GM19239 (cell line): ENCODE data around the gene TSPAN2.
"Not testable (repeated sequence)": the region's sequence is repeated elsewhere in the genome, so short reads cannot be mapped to it uniquely, and the experiment has no call there.

ENCODE experiments used
- DNase-seq: peaks from one replicate; pipeline ENCODE4 v3.0.0; 2011; ENCODE audit warnings: low spot score; ENCODE audit not compliant: insufficient read length
- FAIRE-seq: peaks from 2 replicates; lab custom pipeline; 2011; peaks lifted over from hg19 to GRCh38; lab: Jason Lieb, UNC

TSPAN2 gene

GRCh38 chr1:115052454-115053083 is 36.7 kb downstream of the TSPAN2 start:
- FAIRE-seq (peak; percentile 54), DNase-seq (peak; percentile 32)

GRCh38 chr1:115051850-115052249 is 37.5 kb downstream of the TSPAN2 start:
- DNase-seq (no peak), FAIRE-seq (no peak)

- DNase-seq = no peak
- FAIRE-seq = no peak
These were observed 42.6 kb downstream of the TSPAN2 start for GRCh38 chr1:115046751-115047150.

- FAIRE-seq = no peak
- no peak for DNase-seq
These were observed 47.6 kb downstream of the TSPAN2 start for GRCh38 chr1:115041654-115042053.

- DNase-seq (no peak), FAIRE-seq (no peak)
These were observed 48.8 kb downstream of the TSPAN2 start for GRCh38 chr1:115040501-115040900.

- DNase-seq (no peak), FAIRE-seq (no peak)
These were observed 52.3 kb downstream of the TSPAN2 start for GRCh38 chr1:115036814-115037507.

- DNase-seq = no peak
- no peak for FAIRE-seq
These were observed 53.7 kb downstream of the TSPAN2 start for GRCh38 chr1:115035652-115036051.

GRCh38 chr1:115031595-115031994 is 57.7 kb downstream of the TSPAN2 start:
- FAIRE-seq (no peak), DNase-seq (no peak)

GRCh38 chr1:115029526-115029925 is 59.8 kb downstream of the TSPAN2 start, which contains the start of gene TSHB:
TSHB (plus strand) TSS chr1:115029826; CDS start chr1:115033363, 3,537 bp downstream.
- DNase-seq = no peak
- FAIRE-seq = no peak

- FAIRE-seq = no peak
- DNase-seq = no peak
These were observed 65.7 kb downstream of the TSPAN2 start for GRCh38 chr1:115023593-115023992.

GRCh38 chr1:115021145-115021544 is 68.2 kb downstream of the TSPAN2 start:
- FAIRE-seq (no peak), DNase-seq (no peak)

- DNase-seq, FAIRE-seq: not testable (repeated sequence)
These were observed 69.8 kb downstream of the TSPAN2 start for GRCh38 chr1:115019549-115019948.

GRCh38 chr1:115013792-115014191 is 75.5 kb downstream of the TSPAN2 start:
- no peak for DNase-seq
- no peak for FAIRE-seq

GRCh38 chr1:115012434-115012833 is 76.9 kb downstream of the TSPAN2 start:
- FAIRE-seq (no peak), DNase-seq (no peak)

GRCh38 chr1:115012006-115012405 is 77.3 kb downstream of the TSPAN2 start:
- DNase-seq = no peak
- no peak for FAIRE-seq

GRCh38 chr1:115006191-115006590 is 83.1 kb downstream of the TSPAN2 start:
- FAIRE-seq = no peak

More at GRCh38 chr1:115006191-115006590, 83.1 kb downstream of the TSPAN2 start:
- no peak for DNase-seq
